WTC11 (cell line): ENCODE results near the gene CD34. TPM values are rescaled to one million over a fixed set of nuclear protein-coding genes. Genes with fewer than 3 reads are reported as not detected.

Source experiments
- ATAC-seq: fragments of 200-7000 bp; cut with Tn5 transposase; 2 replicates; pipeline ENCODE4 v1.10.0; 2021; ENCODE audit warnings: mild to moderate bottlenecking, moderate library complexity
- CTCF ChIA-PET: fragments of 300-600 bp; sonication (Branson Sonifier 250); formaldehyde crosslinking; loops from one replicate; lab custom pipeline; 2021; ENCODE audit warnings: antibody characterized with exemption; lab: Charles Lee
- POLR2A ChIA-PET: fragments of 350-600 bp; sonication (Branson Sonifier 250); formaldehyde crosslinking; loops from one replicate; lab custom pipeline; 2021; ENCODE audit warnings: antibody characterized with exemption; lab: Charles Lee
- DNase-seq: peaks from one replicate; pipeline ENCODE4 v3.0.0; 2021; ENCODE audit warnings: low spot score
- H3K27ac Mint-ChIP-seq: 2 replicates; pipeline ENCODE4 v1.8.0; 2021; ENCODE audit warnings: mixed read lengths
- H3K27me3 Mint-ChIP-seq: 2 replicates; pipeline ENCODE4 v1.8.0; 2021; ENCODE audit warnings: low read depth, mild to moderate bottlenecking, moderate library complexity, mixed read lengths
- H3K36me3 Mint-ChIP-seq: 2 replicates; pipeline ENCODE4 v1.8.0; 2021; ENCODE audit warnings: mixed read lengths
- H3K4me1 Mint-ChIP-seq: 2 replicates; pipeline ENCODE4 v1.8.0; 2022; ENCODE audit warnings: mixed read lengths
- H3K4me3 Mint-ChIP-seq: 2 replicates; pipeline ENCODE4 v1.8.0; 2021; ENCODE audit warnings: mild to moderate bottlenecking, moderate library complexity, mixed read lengths
- H3K9me3 Mint-ChIP-seq: 2 replicates; pipeline ENCODE4 v1.8.0; 2021; ENCODE audit warnings: mixed read lengths
- ETV6 ChIP-seq: sonication (generic); formaldehyde crosslinking; IDR thresholded peaks from 2 replicates; pipeline ENCODE4 v1.8.1; 2022; ENCODE audit warnings: mild to moderate bottlenecking, missing genetic modification reagents
- MXD4 ChIP-seq: fragments of 250-450 bp; sonication (Bioruptor Pico); IDR thresholded peaks from 2 replicates; pipeline ENCODE4 v1.8.0; 2021; ENCODE audit warnings: mild to moderate bottlenecking, moderate library complexity, borderline replicate concordance
- RELA ChIP-seq: sonication (generic); formaldehyde crosslinking; IDR thresholded peaks from 2 replicates; pipeline ENCODE4 v1.8.1; 2022; ENCODE audit warnings: missing genetic modification reagents, mild to moderate bottlenecking, borderline replicate concordance
- RORB ChIP-seq: fragments of 250-450 bp; sonication (Bioruptor Pico); IDR thresholded peaks from 2 replicates; pipeline ENCODE4 v1.9.0; 2021; ENCODE audit warnings: mild to moderate bottlenecking
- SMAD3 ChIP-seq: sonication (generic); formaldehyde crosslinking; IDR thresholded peaks from 2 replicates; pipeline ENCODE4 v1.8.0; 2022; ENCODE audit warnings: missing genetic modification reagents, mild to moderate bottlenecking, borderline replicate concordance
- SP1 ChIP-seq: sonication (generic); formaldehyde crosslinking; conservative IDR thresholded peaks from 2 replicates; pipeline ENCODE4 v1.8.1; 2022; ENCODE audit warnings: missing genetic modification reagents
- TCF7 ChIP-seq: sonication (generic); formaldehyde crosslinking; IDR thresholded peaks from 2 replicates; pipeline ENCODE4 v1.8.0; 2022; ENCODE audit warnings: mild to moderate bottlenecking, low read depth, missing genetic modification reagents, moderate library complexity
- ZBTB21 ChIP-seq: sonication (generic); formaldehyde crosslinking; IDR thresholded peaks from 2 replicates; pipeline ENCODE4 v1.8.1; 2023; ENCODE audit warnings: mild to moderate bottlenecking, missing genetic modification reagents, borderline replicate concordance
- ZNF219 ChIP-seq: sonication (generic); formaldehyde crosslinking; IDR thresholded peaks from 2 replicates; pipeline ENCODE4 v1.8.0; 2023; ENCODE audit warnings: missing genetic modification reagents, mild to moderate bottlenecking, borderline replicate concordance
- ZNF396 ChIP-seq: fragments of 250-450 bp; sonication (Bioruptor Pico); IDR thresholded peaks from 2 replicates; pipeline ENCODE4 v1.8.0; 2021; ENCODE audit warnings: mild to moderate bottlenecking, moderate library complexity, borderline replicate concordance
- total RNA-seq: library from RNA; stranded (reverse); gene quantifications from 3 replicates; pipeline ENCODE4 v1.2.3, GENCODE V29; 2021
- TF ChIP-seq, protein P1 (sequence below): sonication (generic); formaldehyde crosslinking; conservative IDR thresholded peaks from 2 replicates; pipeline ENCODE4 v1.8.1; 2023; ENCODE audit warnings: mild to moderate bottlenecking, low read depth, missing genetic modification reagents, moderate library complexity
- TF ChIP-seq, protein P2 (sequence below): sonication (generic); formaldehyde crosslinking; IDR thresholded peaks from 2 replicates; pipeline ENCODE4 v1.8.0; 2023; ENCODE audit warnings: mild to moderate bottlenecking, missing genetic modification reagents
- TF ChIP-seq, protein P3 (sequence below): sonication (generic); formaldehyde crosslinking; IDR thresholded peaks from 2 replicates; pipeline ENCODE4 v1.8.0; 2022; ENCODE audit warnings: missing genetic modification reagents
- TF ChIP-seq, protein P4 (sequence below): sonication (generic); formaldehyde crosslinking; IDR thresholded peaks from 2 replicates; pipeline ENCODE4 v1.8.1; 2023; ENCODE audit warnings: mild to moderate bottlenecking, missing genetic modification reagents, moderate library complexity
- TF ChIP-seq, protein P5 (sequence below): fragments of 250-450 bp; sonication (Bioruptor Pico); IDR thresholded peaks from 2 replicates; pipeline ENCODE4 v2.1.2; 2022; ENCODE audit warnings: mild to moderate bottlenecking, moderate library complexity

CD34 gene
- total RNA-seq, 1 experiment from 2014 or later, result 0.35 TPM

GRCh38 chr1:207935166-207935583 lies 24.2 kb upstream of the CD34 start (continued):
- TF ChIP-seq, protein P1, sequence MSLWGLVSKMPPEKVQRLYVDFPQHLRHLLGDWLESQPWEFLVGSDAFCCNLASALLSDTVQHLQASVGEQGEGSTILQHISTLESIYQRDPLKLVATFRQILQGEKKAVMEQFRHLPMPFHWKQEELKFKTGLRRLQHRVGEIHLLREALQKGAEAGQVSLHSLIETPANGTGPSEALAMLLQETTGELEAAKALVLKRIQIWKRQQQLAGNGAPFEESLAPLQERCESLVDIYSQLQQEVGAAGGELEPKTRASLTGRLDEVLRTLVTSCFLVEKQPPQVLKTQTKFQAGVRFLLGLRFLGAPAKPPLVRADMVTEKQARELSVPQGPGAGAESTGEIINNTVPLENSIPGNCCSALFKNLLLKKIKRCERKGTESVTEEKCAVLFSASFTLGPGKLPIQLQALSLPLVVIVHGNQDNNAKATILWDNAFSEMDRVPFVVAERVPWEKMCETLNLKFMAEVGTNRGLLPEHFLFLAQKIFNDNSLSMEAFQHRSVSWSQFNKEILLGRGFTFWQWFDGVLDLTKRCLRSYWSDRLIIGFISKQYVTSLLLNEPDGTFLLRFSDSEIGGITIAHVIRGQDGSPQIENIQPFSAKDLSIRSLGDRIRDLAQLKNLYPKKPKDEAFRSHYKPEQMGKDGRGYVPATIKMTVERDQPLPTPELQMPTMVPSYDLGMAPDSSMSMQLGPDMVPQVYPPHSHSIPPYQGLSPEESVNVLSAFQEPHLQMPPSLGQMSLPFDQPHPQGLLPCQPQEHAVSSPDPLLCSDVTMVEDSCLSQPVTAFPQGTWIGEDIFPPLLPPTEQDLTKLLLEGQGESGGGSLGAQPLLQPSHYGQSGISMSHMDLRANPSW, result no peak
- no peak for TF ChIP-seq RELA (CRISPR knock-in tag)
- no peak for TF ChIP-seq TCF7 (CRISPR knock-in tag)
- TF ChIP-seq, protein P2, sequence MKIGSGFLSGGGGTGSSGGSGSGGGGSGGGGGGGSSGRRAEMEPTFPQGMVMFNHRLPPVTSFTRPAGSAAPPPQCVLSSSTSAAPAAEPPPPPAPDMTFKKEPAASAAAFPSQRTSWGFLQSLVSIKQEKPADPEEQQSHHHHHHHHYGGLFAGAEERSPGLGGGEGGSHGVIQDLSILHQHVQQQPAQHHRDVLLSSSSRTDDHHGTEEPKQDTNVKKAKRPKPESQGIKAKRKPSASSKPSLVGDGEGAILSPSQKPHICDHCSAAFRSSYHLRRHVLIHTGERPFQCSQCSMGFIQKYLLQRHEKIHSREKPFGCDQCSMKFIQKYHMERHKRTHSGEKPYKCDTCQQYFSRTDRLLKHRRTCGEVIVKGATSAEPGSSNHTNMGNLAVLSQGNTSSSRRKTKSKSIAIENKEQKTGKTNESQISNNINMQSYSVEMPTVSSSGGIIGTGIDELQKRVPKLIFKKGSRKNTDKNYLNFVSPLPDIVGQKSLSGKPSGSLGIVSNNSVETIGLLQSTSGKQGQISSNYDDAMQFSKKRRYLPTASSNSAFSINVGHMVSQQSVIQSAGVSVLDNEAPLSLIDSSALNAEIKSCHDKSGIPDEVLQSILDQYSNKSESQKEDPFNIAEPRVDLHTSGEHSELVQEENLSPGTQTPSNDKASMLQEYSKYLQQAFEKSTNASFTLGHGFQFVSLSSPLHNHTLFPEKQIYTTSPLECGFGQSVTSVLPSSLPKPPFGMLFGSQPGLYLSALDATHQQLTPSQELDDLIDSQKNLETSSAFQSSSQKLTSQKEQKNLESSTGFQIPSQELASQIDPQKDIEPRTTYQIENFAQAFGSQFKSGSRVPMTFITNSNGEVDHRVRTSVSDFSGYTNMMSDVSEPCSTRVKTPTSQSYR, result no peak
- no peak for TF ChIP-seq SP1 (CRISPR knock-in tag)
- no peak for TF ChIP-seq ZBTB21 (CRISPR knock-in tag)
- no peak for TF ChIP-seq ZNF219 (CRISPR knock-in tag)

DNA sequence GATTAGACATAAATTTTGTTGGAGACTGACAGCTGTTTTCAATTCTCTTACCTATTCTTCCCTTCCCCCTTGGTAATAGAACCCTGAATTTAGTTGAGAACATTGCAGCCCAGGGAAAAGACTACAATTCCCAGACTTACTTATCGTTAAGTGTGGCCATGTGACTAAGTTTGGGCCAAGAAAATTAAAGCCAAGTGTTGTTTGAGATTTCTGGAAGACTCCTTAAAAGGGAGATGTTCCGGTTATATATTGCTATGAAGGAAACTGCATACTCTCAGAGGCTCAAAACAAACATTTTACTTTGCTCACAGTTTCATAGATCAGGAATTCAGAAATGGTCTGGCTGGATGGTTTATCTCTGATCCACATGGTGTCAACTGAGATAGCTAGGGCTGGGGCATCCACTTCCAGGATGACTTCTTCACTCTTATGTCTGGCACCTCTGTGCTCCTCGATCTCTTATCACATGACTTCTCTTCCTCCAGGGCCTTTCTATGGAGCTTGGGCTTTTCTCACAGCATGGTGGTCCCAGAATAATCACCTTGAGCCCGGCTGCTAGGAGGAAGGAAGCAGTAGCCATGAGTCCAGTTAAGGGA lies 22.4 kb upstream of the CD34 start:
- H3K36me3 Mint-ChIP-seq, result no peaks in the 10 kb centered on the region
- ATAC-seq (no peak), DNase-seq (no peak)
- ChIA-PET CTCF (no interaction called here), POLR2A (no interaction called here)
- TF ChIP-seq, protein P3, sequence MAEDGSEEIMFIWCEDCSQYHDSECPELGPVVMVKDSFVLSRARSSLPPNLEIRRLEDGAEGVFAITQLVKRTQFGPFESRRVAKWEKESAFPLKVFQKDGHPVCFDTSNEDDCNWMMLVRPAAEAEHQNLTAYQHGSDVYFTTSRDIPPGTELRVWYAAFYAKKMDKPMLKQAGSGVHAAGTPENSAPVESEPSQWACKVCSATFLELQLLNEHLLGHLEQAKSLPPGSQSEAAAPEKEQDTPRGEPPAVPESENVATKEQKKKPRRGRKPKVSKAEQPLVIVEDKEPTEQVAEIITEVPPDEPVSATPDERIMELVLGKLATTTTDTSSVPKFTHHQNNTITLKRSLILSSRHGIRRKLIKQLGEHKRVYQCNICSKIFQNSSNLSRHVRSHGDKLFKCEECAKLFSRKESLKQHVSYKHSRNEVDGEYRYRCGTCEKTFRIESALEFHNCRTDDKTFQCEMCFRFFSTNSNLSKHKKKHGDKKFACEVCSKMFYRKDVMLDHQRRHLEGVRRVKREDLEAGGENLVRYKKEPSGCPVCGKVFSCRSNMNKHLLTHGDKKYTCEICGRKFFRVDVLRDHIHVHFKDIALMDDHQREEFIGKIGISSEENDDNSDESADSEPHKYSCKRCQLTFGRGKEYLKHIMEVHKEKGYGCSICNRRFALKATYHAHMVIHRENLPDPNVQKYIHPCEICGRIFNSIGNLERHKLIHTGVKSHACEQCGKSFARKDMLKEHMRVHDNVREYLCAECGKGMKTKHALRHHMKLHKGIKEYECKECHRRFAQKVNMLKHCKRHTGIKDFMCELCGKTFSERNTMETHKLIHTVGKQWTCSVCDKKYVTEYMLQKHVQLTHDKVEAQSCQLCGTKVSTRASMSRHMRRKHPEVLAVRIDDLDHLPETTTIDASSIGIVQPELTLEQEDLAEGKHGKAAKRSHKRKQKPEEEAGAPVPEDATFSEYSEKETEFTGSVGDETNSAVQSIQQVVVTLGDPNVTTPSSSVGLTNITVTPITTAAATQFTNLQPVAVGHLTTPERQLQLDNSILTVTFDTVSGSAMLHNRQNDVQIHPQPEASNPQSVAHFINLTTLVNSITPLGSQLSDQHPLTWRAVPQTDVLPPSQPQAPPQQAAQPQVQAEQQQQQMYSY (CRISPR knock-in tag), result no peak
- no peak for TF ChIP-seq RELA (CRISPR knock-in tag)
- no peak for TF ChIP-seq ETV6 (CRISPR knock-in tag)
- TF ChIP-seq, protein P4, sequence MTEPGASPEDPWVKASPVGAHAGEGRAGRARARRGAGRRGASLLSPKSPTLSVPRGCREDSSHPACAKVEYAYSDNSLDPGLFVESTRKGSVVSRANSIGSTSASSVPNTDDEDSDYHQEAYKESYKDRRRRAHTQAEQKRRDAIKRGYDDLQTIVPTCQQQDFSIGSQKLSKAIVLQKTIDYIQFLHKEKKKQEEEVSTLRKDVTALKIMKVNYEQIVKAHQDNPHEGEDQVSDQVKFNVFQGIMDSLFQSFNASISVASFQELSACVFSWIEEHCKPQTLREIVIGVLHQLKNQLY (CRISPR knock-in tag), result no peak
- no peak for TF ChIP-seq SMAD3 (CRISPR knock-in tag)
- no peak for TF ChIP-seq RORB (CRISPR knock-in tag)
- TF ChIP-seq, protein P5, sequence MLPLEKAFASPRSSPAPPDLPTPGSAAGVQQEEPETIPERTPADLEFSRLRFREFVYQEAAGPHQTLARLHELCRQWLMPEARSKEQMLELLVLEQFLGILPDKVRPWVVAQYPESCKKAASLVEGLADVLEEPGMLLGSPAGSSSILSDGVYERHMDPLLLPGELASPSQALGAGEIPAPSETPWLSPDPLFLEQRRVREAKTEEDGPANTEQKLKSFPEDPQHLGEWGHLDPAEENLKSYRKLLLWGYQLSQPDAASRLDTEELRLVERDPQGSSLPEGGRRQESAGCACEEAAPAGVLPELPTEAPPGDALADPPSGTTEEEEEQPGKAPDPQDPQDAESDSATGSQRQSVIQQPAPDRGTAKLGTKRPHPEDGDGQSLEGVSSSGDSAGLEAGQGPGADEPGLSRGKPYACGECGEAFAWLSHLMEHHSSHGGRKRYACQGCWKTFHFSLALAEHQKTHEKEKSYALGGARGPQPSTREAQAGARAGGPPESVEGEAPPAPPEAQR (CRISPR knock-in tag), result no peak
- no peak for TF ChIP-seq MXD4 (CRISPR knock-in tag)
- TF ChIP-seq ZNF396, result no peak
- no peaks in the 10 kb centered on the region for H3K27me3 Mint-ChIP-seq
- no peak overlapping the region for H3K27ac Mint-ChIP-seq
- H3K9me3 Mint-ChIP-seq, result peaks cover 24% of the 10 kb centered on the region
- no peaks in the 10 kb centered on the region for H3K4me1 Mint-ChIP-seq
- no peak overlapping the region for H3K4me3 Mint-ChIP-seq
